Epidermal melanocyte (primary cell): ENCODE results near the gene KHDRBS2.

Experiments
- DNase-seq: peaks from one replicate; pipeline ENCODE4 v3.0.0; 2011; ENCODE audit warnings: low spot score; ENCODE audit not compliant: insufficient read length

KHDRBS2 gene

GRCh38 chr6:62175195-62175594, 110.8 kb downstream of the KHDRBS2 start:
- DNase-seq: no peak

DNA sequence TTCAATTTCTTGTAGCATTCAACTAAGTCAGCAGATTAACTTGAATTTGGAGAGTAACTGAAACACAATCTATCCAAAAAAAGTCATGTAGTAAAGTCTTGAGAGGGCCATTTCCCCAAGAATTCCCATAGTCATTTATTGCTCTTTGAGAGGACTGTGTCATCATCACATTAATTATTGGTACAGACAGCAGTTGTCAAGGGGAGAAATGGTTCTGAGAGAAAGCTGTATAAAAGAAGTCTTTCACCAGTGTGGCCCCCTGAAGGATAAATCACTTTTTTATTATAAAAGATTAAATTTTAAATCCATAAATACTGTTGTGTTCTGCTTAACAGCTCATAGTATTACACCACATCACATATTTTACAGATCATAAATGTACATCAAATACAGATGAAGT, 111.5 kb downstream of the KHDRBS2 start:
- no peak for DNase-seq

- DNase-seq: no peak
Observed at GRCh38 chr6:62167736-62168135, 118.3 kb downstream of the KHDRBS2 start.

- no peak for DNase-seq
Observed at GRCh38 chr6:62162858-62163257, 123.2 kb downstream of the KHDRBS2 start.

DNA sequence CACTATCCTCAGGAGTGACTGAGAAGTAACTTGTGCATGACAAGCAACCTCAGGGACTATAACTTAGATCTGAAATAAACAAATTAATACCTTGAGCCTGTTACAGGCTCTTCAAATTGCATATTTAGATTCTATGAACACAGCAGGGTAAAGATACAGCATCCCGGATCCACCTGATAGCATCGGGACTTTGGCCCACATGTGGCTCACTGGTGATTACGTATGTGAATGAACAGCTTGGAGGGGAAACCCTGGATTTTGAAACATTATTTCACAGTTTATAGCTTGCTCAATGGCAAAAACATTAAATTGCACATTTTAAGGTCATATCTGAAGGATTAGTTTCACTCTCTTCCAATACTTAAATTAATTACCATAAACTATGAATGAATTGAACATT, 133.2 kb downstream of the KHDRBS2 start:
- DNase-seq: no peak

GRCh38 chr6:62150048-62150663, 135.9 kb downstream of the KHDRBS2 start:
- no peak for DNase-seq

GRCh38 chr6:62146954-62147853, 138.8 kb downstream of the KHDRBS2 start:
- DNase-seq: no peak

DNA sequence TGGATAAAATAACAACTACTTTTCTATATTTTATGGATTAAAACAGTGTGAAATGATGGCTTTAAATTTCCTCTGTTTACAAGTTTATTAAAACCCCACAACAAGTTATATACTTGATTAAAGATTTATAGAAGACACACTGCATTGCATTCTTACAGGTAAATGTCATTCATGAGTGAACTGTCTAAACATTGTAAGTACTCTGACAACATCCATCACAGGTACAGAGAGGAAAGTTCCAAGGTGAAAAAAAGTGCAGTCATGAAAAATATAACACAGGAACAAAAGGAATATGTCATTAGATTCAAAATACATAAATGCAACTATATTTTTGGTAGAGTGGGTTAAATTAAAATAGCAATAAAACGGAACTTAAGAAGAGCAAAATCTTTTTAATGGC, 156.9 kb downstream of the KHDRBS2 start:
- no peak for DNase-seq

GRCh38 chr6:62119401-62119800, 166.6 kb downstream of the KHDRBS2 start:
- no peak for DNase-seq

DNA sequence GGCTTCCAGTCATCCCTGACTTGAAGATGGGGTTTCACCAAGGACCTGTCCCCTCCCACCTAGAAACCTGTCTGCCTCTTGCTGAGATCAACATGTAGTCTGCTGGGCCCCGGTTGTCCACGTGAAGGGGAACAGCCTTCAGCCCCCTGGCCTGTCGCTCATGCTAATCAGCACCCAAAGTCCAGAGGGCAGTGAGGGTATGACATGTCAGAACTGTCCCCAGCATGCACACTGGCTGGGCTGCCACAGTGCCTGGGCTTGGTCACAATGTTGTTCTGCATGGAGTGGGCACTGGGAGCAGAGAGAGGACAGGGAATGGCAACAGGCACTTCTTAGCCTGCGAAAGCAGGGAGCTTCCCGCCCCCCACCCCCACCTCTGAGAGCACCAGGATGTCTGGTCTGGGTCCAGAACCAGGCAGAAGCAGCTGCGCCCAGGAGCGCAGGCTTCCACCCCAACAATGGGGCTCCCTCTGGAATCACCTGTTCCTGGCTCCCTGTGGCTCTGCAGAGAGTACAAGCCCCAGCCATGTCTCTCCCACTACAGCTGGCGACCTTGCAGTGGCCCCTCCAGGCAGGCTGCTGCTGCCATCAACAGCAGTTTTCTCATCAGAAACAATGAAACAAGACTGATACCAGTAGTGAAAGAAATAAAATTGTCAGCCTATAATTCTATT, 182.7 kb downstream of the KHDRBS2 start:
- no peak for DNase-seq

GRCh38 chr6:62102387-62102786, 183.6 kb downstream of the KHDRBS2 start:
- DNase-seq: no peak

GRCh38 chr6:62090442-62091229, 195.4 kb downstream of the KHDRBS2 start:
- no peak for DNase-seq

DNA sequence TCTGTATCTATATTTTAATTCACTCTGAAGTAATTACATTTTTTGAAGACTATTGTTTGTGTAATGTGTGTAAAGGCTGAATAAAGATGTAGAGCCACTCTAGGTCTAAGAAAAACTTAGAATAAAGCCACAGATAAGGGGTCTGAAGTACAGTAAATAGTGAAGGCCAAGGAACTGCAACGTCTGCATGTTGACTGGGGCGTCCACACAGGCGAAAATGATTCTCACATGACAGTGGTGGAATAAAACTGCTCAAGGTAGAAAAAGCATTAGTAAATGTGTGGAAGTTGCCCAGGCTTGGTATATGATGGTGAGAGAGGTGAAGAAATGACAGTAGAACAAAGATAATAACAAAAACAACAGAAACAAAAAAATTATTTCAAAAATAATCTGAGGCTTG, 196.2 kb downstream of the KHDRBS2 start:
- DNase-seq: no peak

GRCh38 chr6:62086047-62086446, 200.0 kb downstream of the KHDRBS2 start:
- no peak for DNase-seq

DNA sequence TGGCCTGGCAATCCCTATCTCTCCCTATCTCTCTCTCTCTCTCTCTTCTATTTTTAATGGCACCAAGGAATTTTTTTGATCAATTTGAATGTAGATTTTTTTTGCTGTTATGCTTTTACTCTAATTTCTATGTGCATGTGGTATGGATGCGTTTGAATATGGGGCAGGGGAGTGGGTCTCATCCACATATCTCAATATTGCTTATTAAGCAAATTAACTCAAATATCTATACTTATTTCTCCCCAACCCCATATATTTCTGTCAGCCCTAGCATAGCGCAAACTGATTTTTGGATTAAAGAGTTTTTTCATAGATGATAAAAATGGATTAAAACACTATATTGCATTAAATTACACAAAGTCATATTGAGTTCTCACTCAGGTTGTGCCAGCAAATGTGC, 210.2 kb downstream of the KHDRBS2 start:
- DNase-seq: no peak

DNA sequence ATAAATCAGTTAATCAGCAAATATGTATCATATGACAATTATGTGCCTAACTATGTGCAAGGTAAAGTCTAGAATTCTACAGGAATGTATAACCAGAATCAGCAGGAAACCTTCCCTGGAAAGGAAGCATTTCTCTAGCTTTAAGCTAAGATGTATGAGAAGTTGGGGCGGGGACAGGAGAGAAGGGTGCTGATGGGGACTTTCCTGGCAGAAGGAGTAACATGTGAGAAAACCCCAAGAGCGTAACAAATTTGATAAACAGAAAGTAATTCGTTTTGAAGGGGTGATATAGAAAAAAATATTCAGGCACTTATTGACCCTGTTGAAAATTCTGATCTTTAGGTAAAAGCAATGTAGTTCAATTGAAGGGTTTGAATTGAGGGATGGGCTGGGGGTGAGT, 226.1 kb downstream of the KHDRBS2 start:
- no peak for DNase-seq

GRCh38 chr6:62057300-62057699, 228.7 kb downstream of the KHDRBS2 start:
- DNase-seq: no peak

DNA sequence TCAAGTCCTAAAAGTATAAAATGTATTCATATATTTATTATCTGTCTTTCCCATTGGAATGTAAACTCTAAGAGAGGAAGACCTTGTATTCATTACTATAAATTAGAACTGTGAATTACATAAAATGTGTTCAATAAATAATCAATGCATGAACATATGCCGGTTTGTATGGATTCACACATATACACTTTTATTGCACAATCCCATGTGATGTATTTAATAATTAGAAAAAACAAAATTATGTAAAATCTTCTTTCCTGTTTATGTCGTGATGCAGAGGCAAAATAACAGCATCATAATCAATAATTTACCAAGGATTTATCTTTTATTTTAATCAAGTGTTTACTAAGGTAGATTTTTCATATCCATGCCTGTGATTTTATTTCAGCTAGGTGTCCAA, 240.5 kb downstream of the KHDRBS2 start:
- DNase-seq: no peak

DNA sequence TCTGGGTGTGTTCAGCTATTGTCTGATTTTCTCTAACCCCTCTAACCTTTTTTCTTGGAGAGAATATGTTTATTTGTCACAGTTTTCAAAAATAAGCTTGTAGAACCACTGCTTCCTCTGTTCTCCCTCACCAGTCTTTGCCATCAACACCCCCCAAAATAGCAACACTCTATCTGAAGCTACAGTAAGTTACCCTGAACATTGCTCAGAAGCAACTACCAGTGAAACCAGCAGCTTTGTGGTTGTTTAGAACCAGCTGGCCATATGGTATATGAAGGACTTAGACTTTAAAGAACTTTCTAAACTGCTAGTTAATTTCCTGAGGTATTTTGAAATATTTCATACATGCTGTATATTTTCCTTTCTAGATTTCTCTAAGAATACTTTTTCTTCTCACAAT, 242.9 kb downstream of the KHDRBS2 start:
- no peak for DNase-seq

DNA sequence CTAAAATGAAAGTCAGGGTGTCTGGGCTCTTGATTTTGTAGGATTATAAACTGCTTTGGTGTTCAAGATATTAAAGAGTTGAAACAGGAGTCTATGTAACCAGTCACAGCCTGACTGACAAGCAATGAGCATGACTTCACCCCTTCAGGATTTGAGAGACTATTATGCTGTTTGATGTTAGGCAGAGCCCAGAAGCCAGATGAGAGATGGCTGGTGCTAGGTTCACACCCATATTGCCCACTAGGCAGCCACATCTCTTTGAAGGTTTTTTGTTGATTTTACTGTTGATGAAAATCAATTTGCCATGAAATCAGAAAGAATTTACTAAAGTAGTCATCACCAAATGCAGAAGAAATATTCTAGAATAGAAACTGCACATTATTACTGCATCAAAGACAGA, 243.6 kb downstream of the KHDRBS2 start:
- DNase-seq: no peak

DNA sequence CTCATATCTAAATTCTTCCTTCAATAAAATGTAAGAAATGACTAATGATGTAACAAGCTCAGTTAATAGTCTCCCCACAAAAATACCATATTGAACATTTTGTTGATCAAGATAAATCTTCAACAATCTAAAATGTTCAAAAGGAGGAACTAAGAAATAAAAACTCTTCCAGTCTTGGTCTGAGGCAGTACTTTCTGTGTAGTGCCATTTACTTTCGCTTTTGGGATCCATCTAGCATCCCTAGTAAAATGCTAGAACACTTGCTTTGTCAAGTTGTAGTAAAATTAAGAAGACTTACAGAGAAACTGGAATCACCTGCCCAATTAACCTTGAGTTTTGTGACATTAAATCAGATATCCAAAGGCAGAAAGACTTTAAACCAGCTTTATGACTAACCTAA, 246.4 kb downstream of the KHDRBS2 start:
- DNase-seq: no peak

GRCh38 chr6:62037445-62037844, 248.6 kb downstream of the KHDRBS2 start:
- DNase-seq: no peak
